UCSD-AML1 (cell line): Measurements from ENCODE around the gene STEEP1.

ENCODE experiments used
- DNase-seq: peaks from one replicate; lab custom pipeline; 2025; ENCODE audit not compliant: unreplicated experiment; lab: John Stamatoyannopoulos, UW

Gene STEEP1

DNA sequence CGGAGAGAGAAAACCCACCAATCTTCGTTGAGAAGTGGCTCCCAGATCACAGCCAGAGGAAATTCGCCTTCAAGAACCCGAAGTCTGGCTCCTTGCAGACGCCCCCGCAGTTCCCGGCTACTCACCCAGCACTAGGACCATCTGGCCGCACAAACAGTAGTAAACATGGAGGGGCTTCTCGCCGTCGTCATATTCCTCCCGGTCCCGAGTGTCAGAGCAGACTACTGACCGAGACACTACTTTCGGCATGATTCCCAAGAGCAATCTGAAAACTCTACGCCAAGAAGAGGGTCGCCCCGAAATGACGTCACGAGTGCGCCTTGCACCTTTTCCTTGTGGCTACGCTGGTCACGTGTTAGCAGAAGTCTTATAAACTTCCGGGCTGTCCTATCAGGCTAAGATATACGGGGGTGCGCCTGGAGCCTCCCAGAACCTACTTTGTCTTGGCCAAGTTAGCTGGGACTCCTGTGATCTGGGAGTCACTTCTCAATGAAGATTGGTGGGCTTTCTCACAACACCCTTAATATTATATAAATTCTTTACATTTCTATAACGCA, at the start of gene STEEP1:
TSS of gene STEEP1 (minus strand) at position 303 of the 557 bp plus-strand sequence. CDS start at position 249, 54 bp downstream.
- DNase-seq: peak; percentile 81

DNA sequence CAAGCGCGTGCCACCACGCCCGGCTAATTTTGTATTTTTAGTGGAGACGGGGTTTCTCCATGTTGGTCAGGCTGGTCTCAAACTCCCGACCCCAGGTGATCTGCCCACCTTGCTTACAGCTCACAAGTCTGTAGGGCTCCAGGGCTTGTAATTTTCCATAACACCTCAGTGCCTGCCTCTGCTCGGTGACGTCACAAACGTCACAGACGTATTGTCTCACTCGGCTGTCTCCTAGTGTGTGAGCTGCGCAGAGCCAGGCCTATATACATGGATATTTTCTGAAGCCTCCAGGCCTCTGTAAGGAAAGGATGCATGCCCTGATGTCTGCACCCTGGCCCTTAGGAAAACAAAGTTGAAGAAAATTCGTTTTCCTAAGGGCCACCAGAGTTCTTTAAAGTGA, 49.6 kb upstream of the STEEP1 start:
- no peak for DNase-seq

DNA sequence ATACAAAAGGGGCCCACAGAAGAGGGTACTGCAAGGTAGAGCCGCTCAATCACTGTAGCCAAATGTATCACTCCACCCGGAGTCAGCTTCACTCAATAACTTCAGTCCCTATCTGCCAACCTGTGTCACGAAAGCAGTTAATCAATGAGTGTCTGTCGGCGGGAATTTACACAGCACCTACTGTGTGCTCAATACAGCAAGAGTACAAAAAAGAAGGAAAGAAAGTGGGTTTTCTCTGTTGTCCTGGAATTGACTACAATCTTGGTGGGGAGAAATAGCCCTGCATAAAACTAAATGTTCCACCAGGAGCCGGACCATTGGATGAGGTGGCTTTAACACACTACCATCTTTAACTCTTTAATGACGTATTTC, 41.8 kb upstream of the STEEP1 start:
- no peak for DNase-seq

DNA sequence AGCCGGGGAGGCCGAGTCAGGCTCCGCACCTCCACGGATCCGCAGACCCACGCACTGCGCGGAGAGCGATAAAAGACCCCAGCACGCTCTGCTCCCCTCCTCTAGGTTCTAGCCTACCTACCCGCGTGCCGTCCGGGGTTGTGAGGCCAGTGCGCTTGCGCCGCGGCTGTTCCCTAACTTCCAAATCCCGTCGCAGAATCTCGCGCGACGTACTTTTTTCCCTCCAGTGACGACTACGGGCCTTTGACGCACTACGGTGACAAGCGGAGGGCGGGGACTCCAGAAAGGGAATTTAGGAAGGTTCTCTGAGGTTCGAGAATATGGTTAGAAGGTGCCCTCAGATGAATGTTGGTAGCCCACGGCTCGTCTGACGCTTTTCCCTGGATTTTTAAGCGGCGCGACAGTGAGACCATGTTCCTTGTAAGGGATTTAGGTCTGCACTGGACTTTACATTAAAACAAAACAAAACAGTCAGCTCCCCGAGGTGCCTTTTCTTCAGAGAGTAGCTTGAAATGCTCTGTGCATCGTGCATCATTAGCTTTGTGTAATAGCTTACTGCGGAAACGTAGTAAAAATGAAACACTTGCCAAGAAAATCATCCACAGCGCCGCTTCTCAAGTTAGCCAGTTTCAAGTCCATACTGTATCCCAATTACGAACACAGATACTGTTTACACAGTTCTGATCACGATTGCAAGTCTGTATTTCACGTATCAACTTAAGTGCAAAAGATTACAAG, 41.2 kb upstream of the STEEP1 start, which contains the start of gene NKRF:
TSS of gene NKRF (minus strand) at position 145 of the 738 bp plus-strand sequence.
- peak; percentile 88 for DNase-seq

DNA sequence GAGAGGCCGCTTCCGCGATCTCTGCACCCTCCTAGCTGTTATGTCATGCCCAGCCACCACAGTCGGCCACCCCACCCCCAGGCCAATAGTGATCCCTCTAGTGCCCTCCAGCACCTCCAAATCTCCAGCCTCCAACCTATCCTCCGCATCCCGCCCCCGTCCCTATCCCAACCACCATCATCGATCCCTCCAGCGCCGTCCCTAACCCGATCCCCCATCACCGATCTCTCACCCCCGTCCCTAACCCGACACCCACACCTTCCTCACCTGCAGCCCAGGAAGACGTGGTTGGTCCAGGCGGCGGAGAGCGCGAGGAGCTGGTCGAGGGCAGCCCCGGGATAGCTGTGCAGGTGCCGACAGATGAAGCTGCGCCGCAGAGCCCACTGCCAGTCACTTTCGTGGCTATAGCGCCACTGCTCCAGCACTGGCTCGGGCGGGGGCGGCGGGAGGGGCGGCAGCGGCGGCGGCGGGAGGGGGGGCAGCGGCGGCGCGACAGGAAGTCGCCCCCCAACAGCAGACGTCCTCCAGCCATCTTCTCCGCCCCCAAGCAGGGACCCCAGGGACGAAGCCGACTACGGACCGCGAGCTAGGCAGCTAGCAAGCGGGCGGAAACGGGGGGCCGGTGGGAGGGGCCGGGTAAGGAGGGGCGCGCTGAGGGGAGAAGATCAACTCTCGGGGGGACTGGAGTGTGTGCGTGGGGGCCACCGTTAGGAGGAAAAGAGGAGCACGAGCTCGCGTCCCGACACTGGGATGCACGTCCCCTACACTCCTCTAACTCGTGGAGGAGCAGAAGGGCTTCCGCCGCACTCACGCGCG, 40.5 kb upstream of the STEEP1 start:
- DNase-seq: peak; percentile 34

DNA sequence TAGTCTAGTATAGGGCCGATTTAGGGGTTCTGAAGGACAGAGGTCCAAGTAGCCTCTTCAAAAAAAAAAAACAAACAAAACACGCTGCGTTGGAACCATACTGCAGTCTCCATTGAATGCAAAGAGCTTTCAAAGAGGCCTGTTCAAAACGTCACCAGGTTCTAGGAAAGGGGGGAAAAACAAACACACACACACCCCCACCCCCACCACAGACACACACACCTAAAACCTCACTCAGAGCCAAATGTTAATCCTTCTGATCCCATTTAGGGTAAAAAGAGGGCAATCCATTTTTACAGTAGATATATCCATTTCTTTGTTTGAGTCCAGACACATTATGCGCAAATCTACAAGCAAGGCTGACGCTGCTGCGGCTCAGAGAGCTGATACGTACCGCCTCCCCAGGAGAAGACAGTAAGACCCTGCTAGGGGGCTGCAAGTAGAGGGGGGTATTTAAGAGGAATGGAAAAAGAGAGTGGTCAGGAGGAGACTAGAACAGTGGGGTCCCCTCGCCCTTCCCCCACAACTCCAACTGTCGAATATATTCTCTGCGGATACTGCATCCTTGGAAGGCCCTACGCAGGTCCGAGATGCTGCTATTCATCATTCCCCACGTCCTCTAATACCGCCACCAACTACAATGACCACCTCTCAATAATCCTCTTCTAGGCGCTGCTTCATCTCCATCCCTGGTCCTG, 39.7 kb upstream of the STEEP1 start:
- no peak for DNase-seq

DNA sequence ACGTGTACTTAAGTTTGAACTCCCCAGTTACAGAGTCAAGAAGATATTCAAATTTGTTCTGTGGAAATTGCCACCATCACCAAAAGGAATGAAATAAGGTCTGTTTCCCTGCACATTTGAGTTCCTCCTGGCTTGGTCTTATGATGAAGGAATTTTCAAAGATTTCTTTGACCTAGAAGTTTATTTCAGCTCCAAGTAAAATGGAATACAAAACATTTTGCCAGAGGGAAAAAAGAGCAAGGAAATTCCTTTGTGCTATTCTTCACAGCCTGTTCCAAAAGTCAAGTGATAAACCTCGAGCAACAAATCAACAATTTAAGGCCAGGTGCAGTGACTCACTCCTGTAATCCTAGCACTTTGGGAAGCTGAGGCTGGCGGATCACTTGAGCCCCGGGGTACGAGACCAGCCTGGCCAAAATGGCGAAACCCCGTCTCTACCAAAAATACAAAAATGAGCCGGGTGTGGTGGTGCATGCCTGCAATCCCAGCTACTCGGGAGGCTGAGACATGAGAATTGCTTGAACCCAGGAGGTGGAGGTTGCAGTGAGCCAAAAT, 37.6 kb upstream of the STEEP1 start:
- DNase-seq: no peak

DNA sequence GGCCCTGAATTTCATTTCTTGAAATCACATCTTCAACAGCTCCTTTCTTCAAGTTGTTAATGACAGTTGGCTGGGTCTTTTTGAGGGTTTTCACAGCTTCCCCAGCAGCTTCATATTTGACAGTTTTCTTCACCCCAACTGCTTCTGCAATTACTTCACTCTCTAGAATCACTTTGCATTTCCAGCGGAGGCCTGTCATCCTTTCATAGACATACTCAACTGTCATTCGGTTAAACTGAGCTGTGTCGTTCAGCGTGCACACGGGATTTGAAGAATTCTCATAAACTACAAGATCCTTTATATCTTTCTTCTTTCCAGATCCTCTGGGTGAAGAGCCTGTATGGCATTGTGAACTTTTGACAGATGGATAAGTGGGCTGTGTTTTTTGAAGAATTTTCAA, 24.6 kb upstream of the STEEP1 start:
- DNase-seq: no peak

DNA sequence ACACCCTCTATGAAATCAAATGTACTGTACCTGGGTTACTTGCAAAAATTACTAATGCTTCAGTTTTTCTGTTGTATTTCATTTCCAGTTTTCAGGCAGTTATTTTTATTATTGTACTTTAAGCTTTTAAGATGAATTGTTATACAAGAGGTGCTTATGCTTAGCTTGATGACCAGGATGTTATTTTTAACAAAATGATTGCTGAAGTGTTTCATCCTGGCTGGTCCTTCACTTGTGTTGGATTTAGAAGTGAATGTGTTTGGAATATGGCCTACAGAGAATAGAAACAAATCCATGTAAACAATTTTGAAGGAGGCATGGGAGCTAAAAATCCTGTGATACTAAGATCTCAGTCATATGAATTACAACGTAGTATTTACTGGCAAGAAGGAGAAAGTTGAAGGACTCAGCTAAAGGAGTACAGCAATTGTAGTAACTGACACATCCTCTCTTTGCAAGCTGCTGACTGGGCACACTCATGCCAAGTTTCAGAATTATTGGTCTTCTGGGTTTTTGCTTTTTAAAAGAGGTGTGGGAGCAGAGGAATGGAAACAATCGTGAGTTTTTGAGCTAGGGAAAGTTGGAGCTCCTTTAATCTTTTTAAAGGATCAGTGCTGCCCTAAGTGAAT, 18.3 kb upstream of the STEEP1 start:
- no peak for DNase-seq

DNA sequence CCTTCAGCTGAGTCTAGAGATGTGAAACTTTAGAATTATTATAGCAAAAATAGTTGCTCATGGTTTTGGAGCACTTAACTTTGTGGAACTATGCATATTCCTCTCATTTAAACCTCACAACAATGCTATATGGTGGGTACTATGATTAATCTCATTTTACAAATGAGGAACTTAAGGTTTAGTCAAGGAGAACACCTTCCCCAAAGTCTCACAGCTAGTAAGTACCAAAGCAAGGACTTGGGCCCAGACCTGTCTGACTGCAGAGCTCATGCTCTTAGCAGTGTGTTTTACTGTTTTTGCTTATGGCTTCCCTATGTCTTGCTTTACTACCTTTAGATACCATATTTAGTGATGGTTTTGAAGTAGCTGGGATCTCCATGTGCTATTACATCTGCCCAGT, 14.2 kb upstream of the STEEP1 start:
- no peak for DNase-seq

DNA sequence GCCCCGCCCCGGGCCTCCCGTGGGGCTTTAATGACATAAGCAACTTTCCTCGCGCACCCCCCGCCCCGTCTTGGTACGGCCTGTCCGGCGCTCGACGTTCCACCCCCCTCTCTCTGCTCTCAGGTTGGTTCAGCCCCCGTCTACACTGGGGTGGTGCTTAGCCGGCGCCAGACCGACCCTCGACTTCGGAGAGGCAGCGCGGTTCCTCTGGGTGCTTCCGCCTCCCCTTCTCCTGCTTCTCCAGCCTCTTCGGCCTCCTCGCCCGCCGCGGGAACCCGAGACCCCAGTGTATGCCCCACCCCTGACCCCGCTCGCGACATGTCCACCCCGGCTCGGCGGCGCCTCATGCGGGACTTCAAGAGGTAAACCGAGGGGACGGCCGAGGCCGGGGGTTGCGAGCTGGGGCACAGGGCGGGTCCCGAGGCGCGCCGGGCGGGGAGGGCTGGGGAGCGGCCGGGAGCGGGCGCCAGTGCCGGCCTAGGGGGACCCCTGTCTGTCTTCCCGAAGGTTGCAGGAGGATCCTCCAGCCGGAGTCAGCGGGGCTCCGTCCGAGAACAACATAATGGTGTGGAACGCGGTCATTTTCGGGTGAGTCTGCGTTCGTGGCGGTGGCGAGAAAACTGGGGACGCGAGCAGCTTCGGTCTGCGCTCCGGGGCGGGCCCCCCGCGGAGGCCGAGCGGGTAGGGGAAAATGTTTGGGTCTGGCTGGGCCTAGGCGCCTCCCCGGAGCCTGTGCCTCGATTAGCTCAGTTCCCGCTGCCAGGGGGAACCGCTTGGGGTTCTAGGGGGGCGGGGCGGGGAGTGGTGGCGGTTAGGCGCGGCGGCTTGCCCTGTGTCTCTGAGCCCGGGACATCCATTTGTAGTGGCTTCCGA, 9.4 kb upstream of the STEEP1 start, which contains the start of gene UBE2A:
TSS of gene UBE2A (plus strand) at position 170 of the 873 bp plus-strand sequence. CDS start at position 319, 149 bp downstream.
- peak; percentile 88 for DNase-seq

DNA sequence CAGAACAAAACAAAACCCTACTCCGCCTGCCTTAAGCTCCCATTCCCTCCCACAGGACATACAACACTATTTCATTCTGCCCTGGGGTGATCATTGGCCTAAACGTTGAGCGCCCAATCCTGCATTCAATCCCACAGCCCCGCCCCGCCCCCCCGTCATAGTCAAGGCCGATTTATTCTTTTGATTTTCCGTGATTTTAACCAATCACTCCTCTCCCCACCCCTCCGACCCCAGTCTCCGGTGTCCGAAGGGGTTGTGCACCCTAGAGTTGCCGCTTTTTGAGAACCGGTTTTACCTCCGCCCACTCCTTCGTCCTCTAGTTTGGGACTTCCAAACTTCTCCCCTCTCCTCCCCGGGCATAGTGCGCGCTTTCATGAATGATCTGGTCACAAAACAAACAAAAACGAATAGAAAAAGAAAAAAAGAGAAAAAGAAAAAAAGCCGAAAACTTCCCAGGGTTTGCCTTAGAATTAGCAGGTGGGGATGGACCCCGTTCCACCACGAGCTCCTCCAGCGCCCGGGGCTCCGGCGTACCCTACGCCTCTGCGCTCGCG, 8.7 kb upstream of the STEEP1 start:
- DNase-seq: peak; percentile 42

DNA sequence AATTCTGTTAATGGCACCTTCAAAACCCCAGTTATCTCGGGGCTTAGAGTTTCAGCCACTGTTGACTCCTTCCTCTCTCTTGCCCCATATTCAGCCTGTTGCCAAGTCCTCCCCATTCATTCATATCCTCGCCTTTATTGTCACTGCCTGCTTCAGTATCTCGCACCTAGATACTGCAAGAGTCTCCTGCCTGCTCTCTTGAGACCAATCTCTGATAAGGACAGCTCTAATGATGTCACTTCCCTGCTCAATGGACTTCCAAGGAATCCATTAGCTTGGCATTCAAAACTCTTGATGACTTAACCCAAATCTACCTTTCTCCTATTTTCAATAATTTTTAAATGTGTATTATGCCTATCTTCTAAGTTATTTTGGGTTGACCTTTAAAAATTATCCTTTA, 8.0 kb upstream of the STEEP1 start:
- no peak for DNase-seq

DNA sequence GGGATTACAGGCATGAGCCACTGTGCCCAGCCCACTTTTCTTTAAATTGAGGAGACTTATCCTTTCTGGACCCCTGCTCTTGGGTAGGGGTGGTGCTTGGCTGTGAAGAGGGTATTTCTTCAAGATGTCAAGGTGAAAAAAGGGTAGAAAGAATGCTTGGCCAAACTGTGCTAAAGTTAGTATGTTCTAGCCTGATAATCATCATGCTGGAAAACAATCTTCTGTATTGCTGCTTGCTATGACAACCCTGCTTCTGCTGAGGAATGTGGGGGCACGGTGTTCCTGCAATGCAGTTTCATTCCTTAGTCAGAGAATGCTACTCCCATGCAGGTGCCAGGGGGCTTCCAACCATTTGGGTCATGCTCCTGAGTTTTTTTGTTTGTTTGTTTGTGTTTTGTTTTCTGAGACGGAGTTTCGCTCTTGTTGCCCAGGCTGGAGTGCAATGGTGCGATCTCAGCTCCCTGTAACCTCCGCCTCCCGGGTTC, 5.2 kb upstream of the STEEP1 start:
- DNase-seq: no peak

DNA sequence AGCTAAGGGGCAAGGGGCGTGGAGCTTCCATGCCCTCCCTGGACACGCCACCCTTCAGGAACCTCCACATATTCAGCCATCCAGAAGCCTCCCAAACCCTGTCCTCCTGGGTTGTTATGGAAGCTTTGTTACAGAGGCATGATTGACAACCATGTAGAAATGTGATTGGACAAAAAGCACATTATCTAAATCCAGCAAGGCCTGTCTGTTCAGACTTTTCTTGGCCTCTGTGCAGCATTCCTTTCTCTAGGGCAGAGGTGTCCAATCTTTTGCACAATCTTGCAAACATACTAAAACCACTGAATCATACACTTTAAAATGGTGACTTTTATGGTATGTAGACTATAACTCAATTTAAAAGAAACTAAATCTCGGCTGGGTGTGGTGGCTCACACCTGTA, 12.7 kb downstream of the STEEP1 start:
- no peak for DNase-seq

DNA sequence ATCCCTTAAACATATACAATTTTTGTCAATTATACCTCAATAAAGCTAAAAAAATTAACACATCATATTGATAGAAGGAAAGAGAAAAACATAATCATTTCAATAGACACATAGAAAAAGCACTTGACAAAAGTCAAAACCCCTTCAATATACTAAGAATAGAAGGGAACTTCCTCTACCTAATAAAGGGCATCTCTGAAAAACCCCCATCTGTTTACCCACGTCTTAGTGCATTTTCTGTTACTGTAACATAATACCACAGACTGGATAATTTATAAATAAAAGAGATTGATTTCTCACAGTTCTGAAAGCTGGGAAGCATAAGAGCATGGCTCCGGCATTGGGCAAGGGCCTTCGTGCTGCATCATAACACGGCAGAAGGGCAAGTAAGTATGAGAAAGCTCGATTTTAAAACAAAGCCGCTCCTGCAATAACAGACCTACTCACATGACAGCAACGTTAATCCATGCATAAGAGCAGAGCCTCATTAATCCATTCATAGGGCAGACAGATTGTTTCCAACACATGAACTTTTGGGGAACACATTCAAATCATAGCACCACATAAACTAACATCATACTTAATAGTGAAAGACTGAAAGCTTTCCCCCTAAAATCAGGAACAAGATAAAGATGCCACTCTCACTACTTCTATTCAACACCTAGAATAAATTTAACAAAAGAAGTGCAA, 15.7 kb downstream of the STEEP1 start:
- no peak for DNase-seq

DNA sequence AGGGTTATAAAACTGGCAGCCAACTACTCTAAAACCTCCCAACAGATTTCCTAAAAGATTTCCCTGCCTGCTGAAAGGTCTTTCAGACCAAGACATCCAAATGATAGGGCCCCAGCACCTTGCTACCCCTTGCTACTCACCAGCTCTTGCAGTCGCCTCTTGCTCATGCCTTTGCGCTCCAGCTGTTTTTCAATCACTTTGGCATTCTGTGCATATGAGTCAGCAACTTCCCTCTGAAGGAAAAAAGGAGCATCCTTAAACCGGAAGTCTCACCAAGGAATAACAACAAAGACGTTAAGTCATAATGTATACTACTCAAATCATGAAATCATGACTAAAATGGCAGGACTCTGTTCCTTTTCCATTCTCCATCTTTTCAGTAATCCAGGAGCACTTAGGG, 24.0 kb downstream of the STEEP1 start:
- DNase-seq: no peak

DNA sequence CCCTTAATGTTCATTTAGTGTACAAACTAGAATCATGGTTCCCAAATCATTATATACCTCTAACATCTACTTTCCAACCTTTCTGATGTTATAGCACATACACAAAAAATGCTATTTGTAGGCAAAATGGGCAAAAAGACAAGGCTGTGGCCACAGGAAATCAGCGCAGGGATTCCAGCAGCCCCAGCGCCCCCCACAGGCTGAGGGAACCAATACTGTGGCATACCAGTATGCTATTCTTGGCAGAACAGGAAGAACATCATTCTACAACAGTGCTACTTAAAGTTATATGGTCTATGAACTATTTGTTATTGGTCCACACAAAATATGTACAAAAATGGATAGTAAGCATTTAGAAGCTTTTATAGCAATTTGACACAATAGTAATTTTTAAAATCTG, 25.3 kb downstream of the STEEP1 start:
- DNase-seq: peak; percentile 9

DNA sequence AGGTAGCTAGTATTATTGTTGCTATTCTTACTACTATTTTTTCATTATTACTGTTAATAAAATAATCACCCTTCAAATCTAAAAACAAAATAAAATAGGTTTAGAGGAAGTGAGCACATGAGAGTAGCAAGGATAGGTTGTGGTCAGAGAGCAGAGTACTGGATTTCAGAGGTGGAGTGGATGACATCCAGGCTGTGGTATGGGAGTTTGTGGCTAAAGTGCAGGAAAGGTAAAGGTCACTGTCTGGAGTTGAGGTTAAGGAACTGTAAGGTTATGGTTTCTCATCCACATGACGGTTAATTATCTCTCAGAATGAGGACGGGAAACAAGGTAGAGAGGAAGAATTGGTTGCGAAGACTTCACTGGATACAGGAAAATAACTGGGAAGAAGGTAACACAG, 27.7 kb downstream of the STEEP1 start:
- DNase-seq: no peak
